Measurements from ENCODE around the gene PRSS8. TPM values are rescaled to one million over a fixed set of nuclear protein-coding genes. Genes with fewer than 3 reads are reported as not detected.
"Not testable (repeated sequence)": the region's sequence is repeated elsewhere in the genome, so short reads cannot be mapped to it uniquely, and the experiment has no call there.

Gene PRSS8
- polyA plus RNA-seq, 1 donor from 2014 or later = not detected

DNA sequence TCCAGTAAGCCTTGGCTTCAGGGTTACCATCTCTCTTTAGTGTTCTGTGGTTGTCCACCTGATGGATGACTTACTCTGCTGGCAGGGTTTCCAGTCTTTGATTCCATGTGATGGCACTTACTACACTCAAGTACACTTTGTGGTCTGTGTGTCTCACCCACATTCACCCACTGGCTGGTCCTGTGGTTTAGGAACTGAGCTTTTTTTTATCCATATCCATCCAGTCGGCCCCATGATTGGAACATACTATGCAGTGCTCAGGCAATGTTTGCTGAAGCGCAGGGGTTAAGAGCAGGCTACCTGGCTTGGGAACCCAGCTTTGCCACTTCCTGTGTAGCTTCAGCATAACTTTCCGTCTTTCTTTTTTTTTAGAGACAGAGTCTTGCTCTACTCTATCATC, 41.6 kb upstream of the PRSS8 start:
- Histone ChIP-seq H3K4me3 (ENCODE audit: low read length) (no peak overlapping the region), H3K9me3 (ENCODE audit: low read length) (no peaks in the 10 kb centered on the region), H3K27me3 (ENCODE audit: insufficient read depth, low read depth, low read length) (no peaks in the 10 kb centered on the region), H4K20me1 (ENCODE audit: insufficient read depth) (peaks cover 16% of the 10 kb centered on the region), H3K36me3 (ENCODE audit: insufficient read depth, low read length) (no peaks in the 10 kb centered on the region), H2AFZ (ENCODE audit: low read depth, low read length) (no peak overlapping the region), H3K9ac (ENCODE audit: low read length) (no peak overlapping the region), H3K27ac (ENCODE audit: low read length) (no peak overlapping the region), H3F3A (ENCODE audit: insufficient read depth, low read length, poor library complexity, severe bottlenecking) (no peaks in the 10 kb centered on the region), H3K79me2 (replicated peaks; ENCODE audit: insufficient read depth, low read length) (peaks cover 20% of the 10 kb centered on the region), H3K4me2 (ENCODE audit: low read length) (no peak overlapping the region), H3K9me2 (ENCODE audit: insufficient read depth, low read length) (no peaks in the 10 kb centered on the region)
- TF ChIP-seq TAF1 (IDR thresholded peaks at IDR 0.05; ENCODE audit: low read depth) (no peak), MXI1 (conservative IDR thresholded peaks at IDR 0.05; ENCODE audit: poor library complexity, severe bottlenecking) (no peak), POLR2AphosphoS5 (IDR thresholded peaks at IDR 0.05) (no peak), EP300 (conservative IDR thresholded peaks at IDR 0.05; ENCODE audit: poor library complexity, severe bottlenecking) (no peak), RAD21 (conservative IDR thresholded peaks at IDR 0.05) (no peak), SMC3 (conservative IDR thresholded peaks at IDR 0.05; ENCODE audit: poor library complexity) (no peak), CTCF (IDR thresholded peaks at IDR 0.05; ENCODE audit: poor library complexity, severe bottlenecking) (no peak), REST (IDR thresholded peaks at IDR 0.05; ENCODE audit: borderline replicate concordance) (no peak), EZH2 (IDR thresholded peaks at IDR 0.05; ENCODE audit: borderline replicate concordance, insufficient read depth, low read length, poor library complexity, severe bottlenecking) (no peak)

DNA sequence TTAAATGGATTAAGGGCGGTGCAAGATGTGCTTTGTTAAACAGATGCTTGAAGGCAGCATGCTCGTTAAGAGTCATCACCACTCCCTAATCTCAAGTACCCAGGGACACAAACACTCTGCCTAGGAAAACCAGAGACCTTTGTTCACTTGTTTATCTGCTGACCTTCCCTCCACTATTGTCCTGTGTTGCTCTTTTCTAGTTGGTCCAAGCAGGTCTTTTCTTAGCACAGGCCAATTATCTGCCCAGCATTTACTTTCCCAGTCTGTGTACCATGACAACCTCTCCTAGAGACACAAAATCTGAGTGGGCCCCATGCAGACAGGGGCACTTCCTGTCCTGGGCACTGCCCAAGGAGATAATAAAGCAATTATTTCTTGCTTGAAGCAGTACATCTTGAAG, 34.5 kb upstream of the PRSS8 start:
- not testable (repeated sequence) for H3F3A ChIP-seq (ENCODE audit: insufficient read depth, low read length, poor library complexity, severe bottlenecking); H3K79me2 ChIP-seq (replicated peaks; ENCODE audit: insufficient read depth, low read length); H2AFZ ChIP-seq (ENCODE audit: low read depth, low read length); H4K20me1 ChIP-seq (ENCODE audit: insufficient read depth); H3K4me3 ChIP-seq (ENCODE audit: low read length); H3K9me3 ChIP-seq (ENCODE audit: low read length); H3K9me2 ChIP-seq (ENCODE audit: insufficient read depth, low read length); H3K4me2 ChIP-seq (ENCODE audit: low read length); H3K36me3 ChIP-seq (ENCODE audit: insufficient read depth, low read length); H3K27me3 ChIP-seq (ENCODE audit: insufficient read depth, low read depth, low read length); H3K27ac ChIP-seq (ENCODE audit: low read length); H3K9ac ChIP-seq (ENCODE audit: low read length)

DNA sequence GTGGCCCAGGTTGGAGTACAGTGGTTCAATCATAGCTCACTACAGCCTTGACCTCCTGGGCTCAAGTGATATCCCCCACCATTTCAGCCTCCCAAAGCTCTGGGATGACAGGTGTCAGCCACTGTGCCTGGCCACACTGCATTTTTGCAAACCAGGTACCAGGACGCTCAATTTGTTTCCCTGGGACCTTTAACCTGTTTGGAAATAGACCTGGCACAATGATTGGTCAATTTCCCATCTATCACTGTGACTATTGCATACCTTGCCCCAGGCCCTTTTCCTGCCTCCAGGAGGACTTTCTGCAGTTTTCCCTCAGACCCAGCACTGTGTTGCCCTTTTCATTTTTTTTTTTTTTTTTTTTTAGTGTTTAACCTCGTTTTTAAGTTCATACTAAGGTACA, 33.3 kb upstream of the PRSS8 start:
- TF ChIP-seq CTCF (IDR thresholded peaks at IDR 0.05; ENCODE audit: poor library complexity, severe bottlenecking) (no peak), MXI1 (conservative IDR thresholded peaks at IDR 0.05; ENCODE audit: poor library complexity, severe bottlenecking) (no peak), RAD21 (conservative IDR thresholded peaks at IDR 0.05) (no peak), EP300 (conservative IDR thresholded peaks at IDR 0.05; ENCODE audit: poor library complexity, severe bottlenecking) (no peak), POLR2AphosphoS5 (IDR thresholded peaks at IDR 0.05) (no peak), TAF1 (IDR thresholded peaks at IDR 0.05; ENCODE audit: low read depth) (no peak), REST (IDR thresholded peaks at IDR 0.05; ENCODE audit: borderline replicate concordance) (no peak), EZH2 (IDR thresholded peaks at IDR 0.05; ENCODE audit: borderline replicate concordance, insufficient read depth, low read length, poor library complexity, severe bottlenecking) (no peak), SMC3 (conservative IDR thresholded peaks at IDR 0.05; ENCODE audit: poor library complexity) (no peak)
- H3K4me2 ChIP-seq (ENCODE audit: low read length) = no peak overlapping the region
- no peak overlapping the region for H3K27ac ChIP-seq (ENCODE audit: low read length)

More for the DNA sequence above, 33.3 kb upstream of the PRSS8 start:
- no peaks in the 10 kb centered on the region for H4K20me1 ChIP-seq (ENCODE audit: insufficient read depth)
- no peaks in the 10 kb centered on the region for H3K36me3 ChIP-seq (ENCODE audit: insufficient read depth, low read length)
- no peak overlapping the region for H3K4me3 ChIP-seq (ENCODE audit: low read length)
- H3K9ac ChIP-seq (ENCODE audit: low read length) = no peak overlapping the region
- H3K27me3 ChIP-seq (ENCODE audit: insufficient read depth, low read depth, low read length) = no peaks in the 10 kb centered on the region
- H3F3A ChIP-seq (ENCODE audit: insufficient read depth, low read length, poor library complexity, severe bottlenecking) = no peaks in the 10 kb centered on the region
- no peak overlapping the region for H2AFZ ChIP-seq (ENCODE audit: low read depth, low read length)
- H3K9me3 ChIP-seq (ENCODE audit: low read length) = no peaks in the 10 kb centered on the region
- no peaks in the 10 kb centered on the region for H3K9me2 ChIP-seq (ENCODE audit: insufficient read depth, low read length)
- no peaks in the 10 kb centered on the region for H3K79me2 ChIP-seq (replicated peaks; ENCODE audit: insufficient read depth, low read length)

Measured in neural cell (in vitro differentiated cells).